GM23338 (cell line): ENCODE data around the gene PPP2R5C. TPM values are rescaled to one million over a fixed set of nuclear protein-coding genes. Genes with fewer than 3 reads are reported as not detected.

Experiments
- ATAC-seq: fragments of 200-7000 bp; cut with Tn5 transposase; 3 replicates; pipeline ENCODE4 v1.9.1; 2020
- DNase-seq: peaks from one replicate; pipeline ENCODE4 v3.0.0-alpha.2; 2015; ENCODE audit warnings: low spot score
- H2AFZ ChIP-seq: fragments of 200-600 bp; sonication (generic); 2 replicates; pipeline ENCODE4 v1.8.0; 2016; ENCODE audit warnings: antibody characterized with exemption, mild to moderate bottlenecking, moderate library complexity
- H3F3A ChIP-seq: fragments of 200-600 bp; sonication (generic); replicated peaks from 2 replicates; pipeline ENCODE4 v1.8.0; 2017; ENCODE audit warnings: antibody characterized with exemption, mixed run types, low read depth
- H3K27ac ChIP-seq: fragments of 200-600 bp; sonication (generic); 2 replicates; pipeline ENCODE4 v1.6.1; 2016; ENCODE audit warnings: low read depth
- H3K27me3 ChIP-seq: fragments of 200-600 bp; sonication (generic); 2 replicates; pipeline ENCODE4 v1.8.0; 2016; ENCODE audit warnings: mild to moderate bottlenecking, mixed run types, moderate library complexity; ENCODE audit not compliant: insufficient read depth
- H3K36me3 ChIP-seq: fragments of 200-600 bp; sonication (generic); 2 replicates; pipeline ENCODE4 v1.8.0; 2016; ENCODE audit warnings: mild to moderate bottlenecking; ENCODE audit not compliant: insufficient read depth
- H3K4me1 ChIP-seq: fragments of 200-600 bp; sonication (generic); 2 replicates; pipeline ENCODE4 v1.8.0; 2016; ENCODE audit warnings: mild to moderate bottlenecking, moderate library complexity; ENCODE audit not compliant: insufficient read depth
- H3K4me2 ChIP-seq: fragments of 200-600 bp; sonication (generic); 2 replicates; pipeline ENCODE4 v1.7.1; 2017; ENCODE audit warnings: mixed run types
- H3K4me3 ChIP-seq: fragments of 200-600 bp; sonication (generic); 2 replicates; pipeline ENCODE4 v1.6.1; 2016; ENCODE audit warnings: mixed run types
- H3K79me2 ChIP-seq: fragments of 200-600 bp; sonication (generic); replicated peaks from 2 replicates; pipeline ENCODE4 v1.8.0; 2017; ENCODE audit warnings: mild to moderate bottlenecking; ENCODE audit not compliant: insufficient read depth
- H3K9me2 ChIP-seq: fragments of 200-600 bp; sonication (generic); 2 replicates; pipeline ENCODE4 v1.8.0; 2017; ENCODE audit not compliant: insufficient read depth
- H4K20me1 ChIP-seq: fragments of 200-600 bp; sonication (generic); replicated peaks from 2 replicates; pipeline ENCODE4 v1.8.0; 2017; ENCODE audit warnings: mild to moderate bottlenecking; ENCODE audit not compliant: insufficient read depth
- H3K27ac Mint-ChIP-seq: 2 replicates; pipeline ENCODE4 v1.8.0; 2020; ENCODE audit warnings: inconsistent platforms, mild to moderate bottlenecking, moderate library complexity, mixed read lengths
- H3K27me3 Mint-ChIP-seq: 3 replicates; pipeline ENCODE4 v1.8.0; 2022; ENCODE audit warnings: low read depth, mild to moderate bottlenecking, moderate library complexity, mixed read lengths, inconsistent platforms; ENCODE audit not compliant: insufficient read depth, poor library complexity
- H3K36me3 Mint-ChIP-seq: 3 replicates; pipeline ENCODE4 v1.8.0; 2021; ENCODE audit warnings: low read depth, mild to moderate bottlenecking, inconsistent platforms, moderate library complexity, mixed read lengths
- H3K4me1 Mint-ChIP-seq: 3 replicates; pipeline ENCODE4 v1.8.0; 2020; ENCODE audit warnings: mild to moderate bottlenecking, inconsistent platforms, mixed read lengths
- H3K4me3 Mint-ChIP-seq: 3 replicates; pipeline ENCODE4 v1.8.0; 2021; ENCODE audit warnings: moderate library complexity, mild to moderate bottlenecking, inconsistent platforms, mixed read lengths
- H3K9me3 Mint-ChIP-seq: 3 replicates; pipeline ENCODE4 v1.8.0; 2020; ENCODE audit warnings: moderate library complexity, mild to moderate bottlenecking, inconsistent platforms, mixed read lengths
- CREB1 ChIP-seq: fragments of 250-450 bp; sonication (Bioruptor Pico); IDR thresholded peaks from 2 replicates; pipeline ENCODE4 v1.5.0; 2020; ENCODE audit warnings: low read depth, mild to moderate bottlenecking, moderate library complexity
- ETS1 ChIP-seq: IDR thresholded peaks from 2 replicates; pipeline ENCODE4 v1.6.1; 2016; ENCODE audit warnings: antibody characterized with exemption
- JUNB ChIP-seq: IDR thresholded peaks from one replicate; pipeline ENCODE4 v1.6.1; 2016; ENCODE audit warnings: antibody characterized with exemption; ENCODE audit not compliant: unreplicated experiment
- NANOG ChIP-seq: IDR thresholded peaks from 2 replicates; pipeline ENCODE4 v1.6.1; 2016; ENCODE audit warnings: antibody characterized with exemption, borderline replicate concordance
- REST ChIP-seq: IDR thresholded peaks from one replicate; pipeline ENCODE4 v1.6.1; 2018; ENCODE audit warnings: antibody characterized with exemption; ENCODE audit not compliant: unreplicated experiment
- ZNF114 ChIP-seq: fragments of 250-450 bp; sonication (Bioruptor Pico); IDR thresholded peaks from 2 replicates; pipeline ENCODE4 v1.5.0; 2020; ENCODE audit warnings: mild to moderate bottlenecking, moderate library complexity
- ZNF331 ChIP-seq: fragments of 250-450 bp; sonication (Bioruptor Pico); IDR thresholded peaks from 2 replicates; pipeline ENCODE4 v1.5.0; 2020; ENCODE audit warnings: low read depth, mild to moderate bottlenecking, moderate library complexity
- ZNF462 ChIP-seq: fragments of 250-450 bp; sonication (Bioruptor Pico); IDR thresholded peaks from 2 replicates; pipeline ENCODE4 v1.5.0; 2020; ENCODE audit warnings: mild to moderate bottlenecking, moderate library complexity
- polyA plus RNA-seq: library from polyadenylated mRNA; unstranded; fragments of >200 nt; fragmentation: Nextera tagmentation; extraction: Ambion mirVana; gene quantifications from 2 replicates; pipeline ENCODE4 v1.2.1, GENCODE V29; 2016
- total RNA-seq: library from RNA; depleted of rRNA; stranded (reverse); fragments of >200 nt; shearing (Covaris generic); gene quantifications from 2 replicates; pipeline ENCODE4 v1.2.3, GENCODE V29; 2014

PPP2R5C gene
- total and polyA plus RNA-seq, 2 experiments from 2014 or later = 75.4 to 79.7 TPM

- no peak for TF ChIP-seq ZNF462
- TF ChIP-seq JUNB = no peak
- TF ChIP-seq CREB1 = no peak
- TF ChIP-seq ZNF331 (CRISPR knock-in tag) = no peak
- Mint-ChIP-seq H3K4me1 (peaks cover 5% of the 10 kb centered on the region; the same call in 2 of the 3 replicates), H3K27ac (no peak overlapping the region), H3K9me3 (no peaks in the 10 kb centered on the region), H3K4me3 (no peak overlapping the region), H3K27me3 (no peaks in the 10 kb centered on the region), H3K36me3 (no peaks in the 10 kb centered on the region; the same call in 2 of the 3 replicates)
- Histone ChIP-seq H3K27me3 (no peaks in the 10 kb centered on the region), H3K4me3 (no peak overlapping the region), H3K36me3 (peaks cover 5% of the 10 kb centered on the region; the same call in 1 of the 2 replicates), H3K4me2 (no peak overlapping the region), H4K20me1 (peaks cover 34% of the 10 kb centered on the region), H3K27ac (no peak overlapping the region), H3K79me2 (peaks cover 41% of the 10 kb centered on the region), H3K4me1 (peaks cover 7% of the 10 kb centered on the region; the same call in 1 of the 2 replicates), H3F3A (no peaks in the 10 kb centered on the region), H2AFZ (no peak overlapping the region), H3K9me2 (no peaks in the 10 kb centered on the region)
- ATAC-seq (no peak), DNase-seq (no peak)
Measured at GRCh38 chr14:101855958-101856357, 94.4 kb downstream of the PPP2R5C start.

- Histone ChIP-seq H3K27me3 (no peaks in the 10 kb centered on the region), H2AFZ (no peak overlapping the region), H3K79me2 (peaks cover 38% of the 10 kb centered on the region), H4K20me1 (peaks cover 36% of the 10 kb centered on the region), H3K9me2 (no peaks in the 10 kb centered on the region), H3K4me3 (no peak overlapping the region), H3F3A (no peaks in the 10 kb centered on the region), H3K27ac (no peak overlapping the region), H3K4me2 (no peak overlapping the region), H3K4me1 (peaks cover 7% of the 10 kb centered on the region; the same call in 1 of the 2 replicates), H3K36me3 (peaks cover 5% of the 10 kb centered on the region; the same call in 1 of the 2 replicates)
- Mint-ChIP-seq H3K4me3 (no peak overlapping the region), H3K4me1 (peaks cover 5% of the 10 kb centered on the region; the same call in 2 of the 3 replicates), H3K9me3 (no peaks in the 10 kb centered on the region), H3K27ac (no peak overlapping the region), H3K36me3 (no peaks in the 10 kb centered on the region; the same call in 2 of the 3 replicates), H3K27me3 (no peaks in the 10 kb centered on the region)
- DNase-seq = no peak
- ATAC-seq = no peak
- no peak for TF ChIP-seq ZNF114
- no peak for TF ChIP-seq NANOG
- no peak for TF ChIP-seq JUNB
- TF ChIP-seq ETS1 = no peak
- no peak for TF ChIP-seq REST
- no peak for TF ChIP-seq CREB1
Measured at GRCh38 chr14:101856536-101856935, 95.0 kb downstream of the PPP2R5C start.
